Measurements from ENCODE around the gene AP1G2.
"Not testable (repeated sequence)": the region's sequence is repeated elsewhere in the genome, so short reads cannot be mapped to it uniquely, and the experiment has no call there.

AP1G2 gene, protein sequence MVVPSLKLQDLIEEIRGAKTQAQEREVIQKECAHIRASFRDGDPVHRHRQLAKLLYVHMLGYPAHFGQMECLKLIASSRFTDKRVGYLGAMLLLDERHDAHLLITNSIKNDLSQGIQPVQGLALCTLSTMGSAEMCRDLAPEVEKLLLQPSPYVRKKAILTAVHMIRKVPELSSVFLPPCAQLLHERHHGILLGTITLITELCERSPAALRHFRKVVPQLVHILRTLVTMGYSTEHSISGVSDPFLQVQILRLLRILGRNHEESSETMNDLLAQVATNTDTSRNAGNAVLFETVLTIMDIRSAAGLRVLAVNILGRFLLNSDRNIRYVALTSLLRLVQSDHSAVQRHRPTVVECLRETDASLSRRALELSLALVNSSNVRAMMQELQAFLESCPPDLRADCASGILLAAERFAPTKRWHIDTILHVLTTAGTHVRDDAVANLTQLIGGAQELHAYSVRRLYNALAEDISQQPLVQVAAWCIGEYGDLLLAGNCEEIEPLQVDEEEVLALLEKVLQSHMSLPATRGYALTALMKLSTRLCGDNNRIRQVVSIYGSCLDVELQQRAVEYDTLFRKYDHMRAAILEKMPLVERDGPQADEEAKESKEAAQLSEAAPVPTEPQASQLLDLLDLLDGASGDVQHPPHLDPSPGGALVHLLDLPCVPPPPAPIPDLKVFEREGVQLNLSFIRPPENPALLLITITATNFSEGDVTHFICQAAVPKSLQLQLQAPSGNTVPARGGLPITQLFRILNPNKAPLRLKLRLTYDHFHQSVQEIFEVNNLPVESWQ

DNA sequence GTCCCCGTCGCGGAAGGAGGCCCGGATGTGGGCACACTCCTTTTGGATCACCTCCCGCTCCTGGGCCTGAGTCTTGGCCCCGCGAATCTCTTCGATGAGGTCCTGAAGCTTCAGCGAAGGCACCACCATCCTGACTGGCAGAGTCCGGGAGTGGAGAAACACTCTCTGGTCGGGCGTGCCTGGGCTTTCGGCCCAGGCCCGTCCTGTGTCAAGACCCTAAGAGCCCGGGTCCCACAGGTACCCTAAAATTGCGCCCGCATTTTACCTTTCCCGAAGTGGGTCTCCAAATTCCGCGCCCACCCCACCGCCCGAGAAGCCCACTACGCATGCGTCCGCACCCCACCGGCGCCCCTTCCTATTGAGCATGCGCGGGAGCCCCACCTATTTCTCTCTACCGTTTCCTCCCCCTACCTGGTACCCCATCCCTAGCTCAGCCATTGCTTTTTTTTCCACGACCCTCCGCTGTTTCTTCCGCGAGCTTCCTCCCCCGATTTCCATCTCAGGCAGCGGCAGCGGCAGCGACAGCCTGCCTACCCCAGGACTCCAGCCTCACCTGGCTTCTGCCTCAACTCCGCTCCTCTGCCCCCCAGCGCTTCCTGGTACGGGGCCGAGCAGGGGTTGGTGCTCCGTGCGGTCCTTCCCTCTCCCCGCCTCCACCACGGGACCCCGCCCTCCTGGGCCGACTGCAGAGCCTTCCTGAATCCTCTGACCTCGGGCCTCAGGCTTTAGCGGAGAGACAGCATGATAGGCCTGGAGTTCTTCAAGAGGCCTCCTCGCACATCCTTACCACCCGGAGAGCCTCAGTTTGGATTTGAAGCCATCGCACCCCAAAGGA lies at the start of gene AP1G2:
Gene AP1G2, minus strand, starts transcription at position 606 of the 835 bp plus-strand sequence. Its CDS starts 477 bp downstream, at position 129.
- peak; percentile 76 to 93 (median 78) for DNase-seq (ENCODE audit: low read depth in 3 of 3)

DNA sequence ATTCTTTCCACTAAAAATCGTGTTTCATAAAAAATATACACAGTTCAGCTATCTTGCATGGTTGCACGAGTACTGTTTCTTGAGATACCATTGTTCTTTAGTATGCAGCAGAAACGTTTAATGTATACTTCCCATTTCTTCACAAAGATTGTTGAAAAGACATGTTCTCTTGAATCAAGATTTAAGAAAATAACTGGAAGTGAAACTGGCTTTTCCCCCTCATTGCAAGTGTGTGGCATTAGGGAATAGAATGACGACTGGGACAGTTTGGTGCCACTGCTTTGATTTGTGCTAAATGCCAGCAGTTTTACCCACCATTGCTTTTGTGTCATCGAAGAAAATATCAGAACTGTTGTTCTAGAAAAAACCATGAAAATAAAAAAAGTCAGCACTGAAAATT lies 48.3 kb upstream of the AP1G2 start:
- DNase-seq (ENCODE audit: low read depth in 3 of 3), result no peak

DNA sequence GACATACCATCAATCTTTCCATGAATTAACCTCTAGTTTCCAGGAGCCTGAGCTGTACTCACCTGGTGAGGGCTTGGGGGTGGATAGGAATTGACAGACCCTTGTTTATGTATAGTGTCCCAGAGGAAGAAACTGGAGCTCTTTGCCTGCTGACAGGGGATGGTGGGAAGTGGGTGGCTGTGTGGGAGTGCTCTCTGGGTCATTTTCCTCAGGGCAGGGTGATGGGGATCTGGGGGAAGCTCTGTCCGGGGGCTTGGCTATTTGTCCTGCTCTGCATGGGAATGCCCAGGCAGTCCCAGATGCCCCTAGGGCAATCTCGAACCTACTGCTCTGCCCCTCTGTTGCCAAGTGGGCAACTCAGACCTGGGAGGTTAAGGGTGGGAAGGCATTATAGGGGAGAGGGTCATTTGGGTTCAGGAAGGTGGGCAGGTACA lies 46.8 kb upstream of the AP1G2 start:
- DNase-seq (ENCODE audit: low read depth in 3 of 3), result no peak

DNA sequence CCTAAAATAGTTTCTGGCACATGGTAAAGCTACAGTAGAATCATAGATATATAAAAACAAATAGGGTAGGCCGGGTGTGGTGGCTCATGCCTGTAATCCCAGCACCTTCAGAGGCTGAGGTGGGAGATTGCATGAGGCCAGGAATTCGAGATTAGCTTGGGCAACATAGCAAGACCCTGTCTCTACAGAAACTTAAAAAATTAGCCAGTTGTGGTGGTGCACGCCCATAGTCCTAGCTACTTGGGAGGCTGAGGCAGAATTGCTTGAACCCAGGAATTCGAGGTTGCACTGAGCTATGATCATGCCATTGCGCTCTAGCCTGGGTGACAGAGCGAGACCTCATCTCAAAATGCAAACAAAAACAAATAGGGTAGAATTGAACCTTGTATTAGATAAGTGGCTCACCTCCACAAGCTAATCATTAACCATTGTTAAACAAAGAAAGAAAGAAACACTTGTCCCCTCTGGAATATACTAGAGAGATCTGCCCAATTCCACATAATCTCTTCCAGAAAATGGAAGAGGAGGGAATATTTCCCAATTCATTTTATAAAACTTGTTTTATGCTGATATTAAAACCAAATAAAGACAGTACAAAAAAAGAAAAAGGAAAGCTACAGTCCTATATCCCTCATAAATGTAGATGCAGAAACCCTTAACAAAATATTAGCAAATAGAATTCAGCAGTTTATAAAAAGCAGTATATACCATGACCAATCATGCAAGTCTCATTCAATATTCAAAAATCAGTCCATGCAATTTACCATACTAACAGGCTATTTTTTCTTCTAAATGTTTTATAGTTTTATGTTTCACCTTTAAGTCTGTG lies 45.9 kb upstream of the AP1G2 start:
- DNase-seq (ENCODE audit: low read depth in 3 of 3), result no peak

DNA sequence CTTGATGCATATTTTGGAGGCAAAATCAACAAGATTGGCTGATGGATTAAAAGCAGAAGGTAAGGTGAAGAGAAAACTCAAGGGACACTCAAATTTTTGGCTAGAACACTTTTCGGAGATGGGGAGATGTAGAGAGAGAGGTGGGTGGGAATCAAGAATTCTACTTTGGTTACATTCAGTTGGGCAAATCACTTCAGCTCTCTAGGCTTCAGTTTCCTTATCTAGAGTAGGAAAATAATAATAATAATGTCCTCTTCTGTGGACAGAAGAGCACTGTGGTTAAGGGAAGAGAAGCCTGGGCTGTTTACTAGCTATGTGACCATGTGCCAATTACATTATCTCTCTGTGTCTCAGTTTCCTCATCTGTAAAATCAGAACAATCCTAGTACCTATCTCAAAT lies 45.2 kb upstream of the AP1G2 start:
- DNase-seq (ENCODE audit: low read depth in 3 of 3), result no peak

DNA sequence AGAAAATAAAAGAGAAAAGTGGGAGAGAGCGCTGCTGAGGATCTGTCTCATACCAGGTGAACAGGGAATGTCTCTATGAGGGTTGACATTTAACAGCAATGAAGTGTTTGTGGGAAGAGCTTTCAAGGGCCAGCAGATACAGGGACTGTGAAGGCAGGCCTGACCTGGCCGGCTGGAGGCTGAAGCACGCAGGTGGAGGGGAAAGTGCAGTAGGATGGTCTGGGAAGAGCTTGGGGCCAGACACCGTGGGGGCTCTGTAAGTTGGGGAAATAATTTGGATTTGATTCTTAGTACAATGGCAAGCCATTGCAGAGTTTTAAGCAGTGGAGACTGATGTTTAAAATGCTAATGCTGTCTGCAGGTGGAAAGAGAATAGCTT lies 44.8 kb upstream of the AP1G2 start:
- DNase-seq (ENCODE audit: low read depth in 3 of 3), result no peak

DNA sequence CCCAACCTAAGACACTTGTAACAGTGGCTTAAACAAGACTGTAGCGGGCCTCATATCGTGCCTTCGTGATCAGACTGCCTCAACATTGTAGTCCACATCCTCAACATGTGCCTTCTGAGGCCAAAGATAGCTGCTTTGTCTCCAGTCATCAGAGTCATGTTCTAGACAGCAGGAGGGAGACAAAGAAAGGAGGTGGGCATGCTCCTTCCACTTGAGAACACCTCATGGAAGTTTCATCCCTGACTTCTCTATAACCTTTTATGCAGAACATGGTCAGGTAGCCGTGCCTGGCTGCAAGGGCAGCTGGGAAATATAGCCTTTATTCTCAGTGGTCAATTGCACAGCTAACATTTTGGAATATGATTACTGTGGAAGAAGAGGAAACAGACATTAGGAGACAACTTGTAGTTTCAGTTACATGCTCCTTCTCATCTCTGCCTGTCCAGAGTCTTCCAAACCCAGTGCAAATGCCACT lies 43.3 kb upstream of the AP1G2 start:
- no peak for DNase-seq (ENCODE audit: low read depth in 3 of 3)

DNA sequence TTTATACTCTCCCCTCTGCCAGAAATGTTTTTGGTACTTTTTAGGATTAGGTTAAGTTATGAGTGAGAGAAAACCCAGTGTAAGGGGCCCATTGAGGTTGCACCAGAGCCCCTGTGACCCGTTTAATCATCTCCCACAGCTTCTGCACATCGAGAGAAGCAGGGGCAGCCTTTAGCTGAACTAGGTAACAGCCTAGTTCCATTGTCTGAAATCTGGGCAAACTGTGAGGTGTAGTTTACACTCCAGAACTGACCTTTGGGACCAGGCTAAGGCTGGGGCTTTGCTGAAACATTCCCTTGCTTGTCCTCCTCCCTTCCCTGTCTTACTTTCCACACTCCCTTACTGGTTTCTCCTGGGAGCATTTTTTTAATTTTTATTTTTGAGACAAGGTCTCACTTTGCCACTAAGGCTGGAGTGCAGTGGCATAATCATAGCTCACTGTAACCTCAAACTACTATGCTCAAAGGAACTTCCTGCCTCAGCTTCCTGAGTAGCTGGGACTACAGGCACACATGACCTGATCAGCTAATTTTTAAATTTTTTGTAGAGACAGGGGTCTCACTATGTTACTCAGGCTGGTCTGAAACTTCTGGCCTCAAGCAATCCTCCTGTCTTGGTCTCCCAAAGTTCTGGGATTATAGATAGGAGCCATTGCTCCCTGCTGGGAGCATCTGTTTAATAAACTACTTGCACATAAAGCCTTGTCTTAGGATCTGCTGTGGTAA lies 42.7 kb upstream of the AP1G2 start:
- DNase-seq (ENCODE audit: low read depth in 3 of 3), result no peak

DNA sequence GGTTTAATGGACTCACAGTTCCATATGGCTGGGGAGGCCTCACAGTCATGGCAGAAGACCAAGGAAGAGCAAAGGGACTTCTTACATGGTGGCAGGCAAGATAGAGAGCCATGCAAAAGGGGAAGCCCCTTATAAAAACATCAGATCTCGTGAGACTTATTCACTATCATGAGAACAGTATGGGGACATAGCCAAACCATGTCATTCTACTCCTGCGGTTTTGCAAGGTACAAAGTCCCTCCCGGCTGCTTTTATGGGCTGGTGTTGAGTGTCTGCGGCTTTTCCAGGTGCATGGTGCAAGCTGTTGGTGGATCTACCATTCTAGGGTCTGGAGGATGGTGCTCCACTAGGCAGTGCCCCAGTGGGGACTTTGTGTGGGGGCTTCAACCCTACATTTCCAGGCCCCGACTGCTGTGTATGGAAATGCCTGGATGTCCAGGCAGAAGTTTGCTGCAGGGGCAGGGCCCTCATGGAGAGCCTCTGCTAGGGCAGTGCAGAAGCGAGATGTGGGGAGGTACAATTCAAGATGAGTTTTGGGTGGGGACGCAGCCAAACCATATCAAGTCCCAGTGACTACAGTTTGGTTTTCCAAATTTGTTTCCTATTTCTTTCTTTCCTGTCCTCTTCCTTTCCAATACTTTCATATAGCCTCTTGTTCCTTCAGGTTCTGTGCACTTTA lies 42.0 kb upstream of the AP1G2 start:
- DNase-seq (ENCODE audit: low read depth in 3 of 3), result not testable (repeated sequence)

DNA sequence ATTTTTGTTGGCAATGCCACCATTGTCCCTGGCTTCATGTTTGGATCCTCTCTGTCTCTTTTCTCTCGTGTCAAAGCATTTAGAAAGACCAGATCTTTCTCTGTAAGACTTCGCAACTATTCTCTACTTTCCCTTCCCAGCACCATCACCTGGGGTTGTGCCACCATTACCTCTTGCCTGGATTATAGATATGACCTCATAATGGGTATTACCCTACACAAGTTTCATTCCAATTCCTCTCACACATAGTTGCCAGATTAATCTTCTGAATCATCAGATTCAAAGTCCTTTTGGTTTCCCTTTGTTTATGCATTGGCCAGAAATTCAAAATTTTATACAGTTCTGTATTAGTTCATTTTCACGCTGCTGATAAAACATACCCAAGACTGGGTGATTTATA lies 41.4 kb upstream of the AP1G2 start:
- no peak for DNase-seq (ENCODE audit: low read depth in 3 of 3)

DNA sequence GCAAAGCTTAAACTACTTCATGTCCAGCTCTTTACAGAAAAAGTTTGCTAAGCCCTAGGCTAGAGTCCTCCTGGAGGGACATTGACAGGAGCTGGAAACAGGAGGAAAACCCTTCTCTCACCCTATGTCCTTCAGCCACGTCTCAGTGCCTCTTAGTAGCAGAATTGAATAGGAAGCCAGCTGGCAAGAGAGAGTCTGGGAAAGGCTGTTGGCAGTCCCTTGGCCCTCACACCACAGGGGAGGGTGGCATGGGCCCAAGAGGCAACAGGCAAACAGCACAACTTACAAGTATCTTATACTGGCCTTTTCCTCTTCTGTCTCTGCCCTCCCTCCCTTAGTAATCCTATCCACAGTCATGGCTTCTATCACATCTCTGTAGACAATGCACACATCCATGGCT lies 40.9 kb upstream of the AP1G2 start:
- DNase-seq (ENCODE audit: low read depth in 3 of 3), result no peak

DNA sequence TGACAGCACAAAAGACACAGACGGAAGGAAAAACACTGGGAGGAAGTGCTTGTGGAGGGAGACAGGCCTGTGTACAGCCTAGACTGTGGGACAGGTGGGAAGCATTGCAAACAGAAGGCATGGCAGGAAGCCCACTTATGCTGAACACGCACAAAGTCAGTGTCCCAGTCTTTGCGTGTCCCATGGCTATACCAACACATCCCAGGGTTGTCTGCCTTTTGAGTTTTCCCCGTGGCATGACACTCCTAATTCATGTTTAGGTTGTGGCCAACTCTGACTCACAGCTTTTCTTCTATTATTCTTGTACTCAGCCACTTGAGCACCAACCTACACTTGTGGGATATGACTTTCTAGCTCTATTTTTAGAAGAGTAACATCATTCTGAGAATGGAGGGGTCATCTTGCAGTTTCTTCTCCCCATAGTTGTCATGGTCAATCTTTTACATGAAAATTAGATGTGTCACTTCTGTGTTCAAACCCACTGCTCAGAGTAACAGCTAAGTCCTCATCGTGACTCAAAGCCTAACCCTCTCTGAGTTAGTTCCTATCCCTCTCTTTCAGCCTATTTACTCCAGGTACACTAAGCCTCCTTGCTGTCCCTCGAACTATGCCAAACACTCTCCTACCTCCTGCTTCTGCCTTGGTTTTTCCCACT lies 38.5 kb upstream of the AP1G2 start:
- peak in 1 of 3 experiments; percentile 8 for DNase-seq (ENCODE audit: low read depth in 3 of 3)

DNA sequence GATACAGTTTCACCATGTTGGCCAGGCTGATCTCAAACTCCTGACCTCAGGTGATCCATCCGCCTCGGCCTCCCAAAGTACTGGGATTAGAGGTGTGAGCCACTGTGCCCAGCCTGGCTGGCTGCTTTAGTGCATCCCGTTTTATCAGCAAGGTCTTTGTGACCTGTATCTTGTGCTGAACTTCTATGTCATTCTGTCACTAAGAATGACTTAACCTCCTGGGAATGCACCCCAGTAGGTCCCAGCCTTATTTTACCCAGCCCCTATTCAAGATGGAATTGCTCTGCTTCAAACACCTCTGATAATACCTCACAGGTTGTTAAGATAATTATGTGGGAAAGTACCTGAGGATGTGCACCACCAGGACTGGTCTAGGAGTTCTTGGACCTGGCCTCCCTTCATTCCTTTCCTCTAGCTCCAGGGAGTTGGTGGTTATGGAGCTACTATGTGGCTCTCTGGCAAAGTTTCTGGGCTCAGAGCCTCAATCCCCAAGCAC lies 37.1 kb upstream of the AP1G2 start:
- no peak for DNase-seq (ENCODE audit: low read depth in 3 of 3)

DNA sequence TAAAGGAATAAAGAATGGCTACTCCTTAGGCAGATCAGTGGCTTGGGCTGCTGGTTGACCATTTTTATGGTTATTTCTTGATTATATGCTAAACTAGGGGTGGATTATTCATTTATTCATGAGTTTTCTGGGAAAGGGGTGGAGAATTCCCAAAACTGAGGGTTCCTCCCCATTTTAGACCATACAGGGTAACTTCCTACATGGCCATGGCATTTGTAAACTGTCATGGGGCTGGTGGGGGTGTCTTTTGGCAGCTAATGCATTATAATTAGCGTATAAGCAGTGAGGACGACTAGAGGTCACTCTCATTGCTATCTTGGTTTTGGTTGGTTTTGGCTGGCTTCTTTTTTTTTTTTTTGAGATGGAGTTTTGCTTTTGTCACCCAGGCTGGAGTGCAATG lies 36.6 kb upstream of the AP1G2 start:
- no peak for DNase-seq (ENCODE audit: low read depth in 3 of 3)

DNA sequence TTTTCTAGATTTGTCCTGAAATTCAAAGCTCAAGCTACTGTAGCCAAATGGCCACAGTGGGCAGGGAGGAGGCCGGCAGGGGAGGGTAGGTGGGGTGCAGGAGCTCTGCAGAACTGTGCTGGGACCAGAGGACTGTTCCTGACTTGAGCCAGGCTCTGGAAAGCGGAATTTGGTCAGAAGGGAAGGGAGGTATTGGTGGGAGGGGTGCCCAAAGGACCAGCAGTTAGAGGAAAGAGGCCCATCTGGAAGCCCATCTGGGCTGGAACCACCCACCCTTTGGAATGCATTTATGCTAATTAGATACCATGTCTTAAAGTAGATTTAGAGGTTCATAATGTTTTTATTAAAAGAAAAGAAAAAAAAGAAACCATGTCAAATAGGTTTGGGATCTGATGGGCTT lies 35.5 kb upstream of the AP1G2 start:
- DNase-seq (ENCODE audit: low read depth in 3 of 3), result no peak

DNA sequence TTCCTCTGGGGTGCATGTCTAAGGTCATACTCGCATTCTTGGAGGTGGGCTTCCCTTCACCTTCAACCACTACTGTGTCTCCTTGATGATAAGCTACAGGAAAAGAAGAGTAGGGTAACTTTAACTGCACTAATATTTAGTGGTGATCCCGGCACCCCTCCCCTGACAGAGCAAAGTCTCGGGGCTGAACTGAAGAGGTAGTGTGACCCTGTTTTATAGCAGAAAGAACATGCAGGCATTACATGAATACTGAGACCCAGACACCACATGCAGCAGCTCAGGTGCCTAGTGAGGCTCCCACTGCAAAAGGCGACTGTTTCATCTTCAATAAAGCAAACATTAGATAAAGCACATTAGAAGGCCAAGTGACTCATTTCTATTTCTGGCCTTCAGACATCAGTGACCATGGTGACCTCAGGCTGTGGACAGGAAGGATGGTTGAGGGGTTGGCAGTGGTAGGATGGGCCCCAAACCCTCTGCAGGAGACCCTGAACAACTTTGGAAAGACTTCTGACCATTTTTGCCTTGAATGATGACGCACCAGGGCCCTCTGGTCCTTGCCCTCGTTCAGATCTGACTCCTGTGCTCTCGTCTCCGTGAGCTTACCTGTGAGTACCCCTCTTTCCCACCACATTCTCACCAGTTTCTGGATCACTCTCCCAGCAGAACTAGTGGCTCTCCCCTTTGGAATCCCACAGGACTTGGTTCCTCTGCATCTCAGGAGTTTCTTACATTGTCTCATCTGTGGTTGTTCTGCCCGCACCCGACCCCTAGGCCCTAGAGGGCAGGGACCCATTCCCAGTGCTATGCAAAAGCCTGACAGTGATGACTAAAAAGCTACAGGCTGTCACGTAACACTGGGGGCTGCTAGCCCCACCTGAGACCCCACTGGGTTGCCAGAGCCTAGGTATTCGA lies 34.8 kb upstream of the AP1G2 start:
- DNase-seq (ENCODE audit: low read depth in 3 of 3), result no peak

DNA sequence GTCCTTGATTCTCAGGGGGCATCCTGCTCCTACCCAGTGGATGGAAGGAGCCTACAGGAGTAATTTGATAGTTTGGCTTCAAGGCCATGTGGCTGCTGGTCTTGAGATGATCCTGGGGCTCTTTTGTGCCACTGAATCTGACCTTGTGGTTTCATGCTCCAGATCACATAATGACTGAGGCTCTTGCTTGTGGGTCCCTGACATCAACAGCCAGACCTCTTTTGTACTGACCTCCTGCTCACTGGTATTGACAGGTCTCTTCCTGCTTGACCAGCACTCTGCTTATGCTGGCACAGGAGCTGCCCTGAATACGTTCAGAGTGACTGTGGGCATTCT lies 34.2 kb upstream of the AP1G2 start:
- DNase-seq (ENCODE audit: low read depth in 3 of 3), result no peak

DNA sequence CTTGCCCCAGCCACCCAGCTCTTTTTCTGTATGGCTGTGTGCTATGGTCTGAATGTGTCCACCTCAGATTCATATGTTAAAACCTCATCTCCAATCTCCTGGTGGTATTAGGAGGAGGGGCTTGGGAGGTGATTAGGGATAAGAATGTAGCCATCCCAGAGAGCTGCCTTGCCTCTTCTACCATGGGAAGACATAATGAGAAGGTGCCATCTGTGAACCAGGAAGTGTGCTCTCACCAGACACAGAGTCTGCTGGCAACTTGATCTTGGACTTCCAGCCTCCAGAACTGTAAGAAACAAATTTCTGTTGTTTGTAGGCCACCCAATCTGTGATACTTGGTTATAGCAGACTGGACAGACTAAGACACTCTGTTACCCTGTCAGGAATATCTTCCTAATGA lies 33.8 kb upstream of the AP1G2 start:
- DNase-seq (ENCODE audit: low read depth in 3 of 3), result no peak

Measured in stimulated activated CD4-positive, alpha-beta T cell treated with anti-CD3 and anti-CD28 coated beads, TNF-alpha, amount 100 ng/mL, for 24 hours (primary cell).